ENCODE results near the gene ACADVL.

ACADVL gene

DNA sequence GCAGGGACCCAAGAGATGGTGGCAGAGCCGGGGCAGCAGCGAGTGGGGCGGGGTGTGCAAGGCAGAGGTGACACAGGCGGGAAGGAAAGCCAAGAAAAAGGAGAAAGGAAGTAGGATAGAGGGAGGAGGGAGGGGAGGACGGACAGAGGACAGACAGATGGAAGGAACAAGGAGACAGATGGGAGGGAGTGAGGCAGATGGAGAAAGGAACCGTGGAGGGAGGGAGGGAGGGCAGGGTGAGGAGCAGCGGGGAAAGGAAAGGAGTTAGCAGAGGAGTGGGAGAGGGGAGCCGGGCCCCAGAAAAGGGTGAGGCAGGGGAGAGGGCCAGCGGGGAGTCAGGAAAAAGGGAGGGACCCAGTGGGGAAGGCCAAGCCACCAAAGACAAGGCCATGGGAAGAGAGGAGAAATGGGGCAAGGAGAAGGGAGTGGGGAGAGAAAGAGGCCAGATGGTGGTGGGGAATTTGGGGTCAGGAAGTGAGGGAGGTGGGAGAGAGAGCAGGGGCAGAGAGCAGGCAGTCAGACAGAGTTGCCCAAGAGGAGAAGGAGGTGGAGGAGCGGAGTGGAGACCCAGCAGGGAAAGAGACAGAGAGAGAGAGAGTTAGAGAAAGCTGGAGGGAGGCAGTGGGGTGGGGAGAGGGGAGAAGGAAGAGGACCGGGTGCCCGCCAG lies 27.3 kb upstream of the ACADVL start:
- Histone ChIP-seq H3K4me3 (ENCODE audit: insufficient read depth, low read length, poor library complexity, severe bottlenecking) (no peak overlapping the region), H3K9ac (ENCODE audit: low read length) (no peak overlapping the region), H4K20me1 (ENCODE audit: low read depth, low read length) (no peaks in the 10 kb centered on the region), H3K27me3 (ENCODE audit: low read length) (no peaks in the 10 kb centered on the region), H3K9me3 (ENCODE audit: insufficient read depth, low read length) (no peaks in the 10 kb centered on the region), H3K4me2 (ENCODE audit: low read depth, low read length, poor library complexity, severe bottlenecking) (no peak overlapping the region), H3K36me3 (ENCODE audit: low read length) (no peaks in the 10 kb centered on the region), H3K9me2 (replicated peaks; ENCODE audit: insufficient read depth, low read length) (no peaks in the 10 kb centered on the region), H3K27ac (ENCODE audit: low read depth, low read length) (no peak overlapping the region), H3F3A (ENCODE audit: insufficient read depth) (no peaks in the 10 kb centered on the region), H2AFZ (ENCODE audit: low read depth, low read length, severe bottlenecking) (no peak overlapping the region), H3K79me2 (ENCODE audit: insufficient read depth, low read length) (no peaks in the 10 kb centered on the region)
- no peak for TF ChIP-seq EZH2phosphoT487 (conservative IDR thresholded peaks at IDR 0.05; ENCODE audit: low read length)
- no peak for TF ChIP-seq CTCF (IDR thresholded peaks at IDR 0.05; ENCODE audit: insufficient read depth, low read length, poor library complexity, severe bottlenecking)

DNA sequence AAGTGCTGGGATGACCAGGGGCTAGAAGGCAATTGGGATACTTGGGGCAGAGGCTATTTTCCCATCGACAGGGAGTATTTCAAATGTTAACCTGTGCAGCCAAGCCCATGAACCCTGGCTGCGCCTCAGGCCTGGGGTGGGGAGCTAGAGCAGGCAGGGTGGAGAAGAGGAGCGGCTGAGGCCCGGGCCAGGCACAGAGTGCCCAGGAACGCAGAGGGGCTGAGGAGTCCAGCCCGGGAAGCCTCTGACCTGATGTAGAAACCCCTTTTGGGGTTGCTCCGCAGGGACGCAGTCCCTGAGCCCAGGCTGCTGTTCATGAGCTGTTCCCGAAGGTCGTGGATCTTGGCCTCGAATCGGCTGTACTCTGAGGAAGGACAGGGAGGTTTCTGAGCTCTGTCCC lies 23.8 kb upstream of the ACADVL start:
- H3K4me2 ChIP-seq (ENCODE audit: low read depth, low read length, poor library complexity, severe bottlenecking) = no peak overlapping the region
- TF ChIP-seq CTCF (IDR thresholded peaks at IDR 0.05; ENCODE audit: insufficient read depth, low read length, poor library complexity, severe bottlenecking) (no peak), EZH2phosphoT487 (conservative IDR thresholded peaks at IDR 0.05; ENCODE audit: low read length) (no peak)
- no peaks in the 10 kb centered on the region for H4K20me1 ChIP-seq (ENCODE audit: low read depth, low read length)
- H3K4me3 ChIP-seq (ENCODE audit: insufficient read depth, low read length, poor library complexity, severe bottlenecking) = no peak overlapping the region
- no peak overlapping the region for H2AFZ ChIP-seq (ENCODE audit: low read depth, low read length, severe bottlenecking)
- H3K27me3 ChIP-seq (ENCODE audit: low read length) = no peaks in the 10 kb centered on the region
- H3K9me2 ChIP-seq (replicated peaks; ENCODE audit: insufficient read depth, low read length) = no peaks in the 10 kb centered on the region
- no peaks in the 10 kb centered on the region for H3F3A ChIP-seq (ENCODE audit: insufficient read depth)
- H3K9me3 ChIP-seq (ENCODE audit: insufficient read depth, low read length) = no peaks in the 10 kb centered on the region
- H3K9ac ChIP-seq (ENCODE audit: low read length) = no peak overlapping the region
- no peak overlapping the region for H3K27ac ChIP-seq (ENCODE audit: low read depth, low read length)
- H3K79me2 ChIP-seq (ENCODE audit: insufficient read depth, low read length) = no peaks in the 10 kb centered on the region
- H3K36me3 ChIP-seq (ENCODE audit: low read length) = no peaks in the 10 kb centered on the region

- Histone ChIP-seq H3K9me2 (replicated peaks; ENCODE audit: insufficient read depth, low read length) (no peaks in the 10 kb centered on the region), H3K9me3 (ENCODE audit: insufficient read depth, low read length) (no peaks in the 10 kb centered on the region), H2AFZ (ENCODE audit: low read depth, low read length, severe bottlenecking) (no peak overlapping the region), H3K27me3 (ENCODE audit: low read length) (no peaks in the 10 kb centered on the region), H3F3A (ENCODE audit: insufficient read depth) (no peaks in the 10 kb centered on the region), H3K79me2 (ENCODE audit: insufficient read depth, low read length) (no peaks in the 10 kb centered on the region), H3K36me3 (ENCODE audit: low read length) (no peaks in the 10 kb centered on the region), H3K4me3 (ENCODE audit: insufficient read depth, low read length, poor library complexity, severe bottlenecking) (no peak overlapping the region), H3K4me2 (ENCODE audit: low read depth, low read length, poor library complexity, severe bottlenecking) (no peak overlapping the region), H3K27ac (ENCODE audit: low read depth, low read length) (no peak overlapping the region), H4K20me1 (ENCODE audit: low read depth, low read length) (no peaks in the 10 kb centered on the region), H3K9ac (ENCODE audit: low read length) (no peak overlapping the region)
- no peak for TF ChIP-seq CTCF (IDR thresholded peaks at IDR 0.05; ENCODE audit: insufficient read depth, low read length, poor library complexity, severe bottlenecking)
- TF ChIP-seq EZH2phosphoT487 (conservative IDR thresholded peaks at IDR 0.05; ENCODE audit: low read length) = no peak
Observed at GRCh38 chr17:7196651-7197401, 22.9 kb upstream of the ACADVL start.
